Measurements from ENCODE around the gene RECQL5.

Gene RECQL5

GRCh38 chr17:75689441-75689873 is 22.5 kb upstream of the RECQL5 start:
- no peak for DNase-seq
- intact Hi-C loops (cut with DNase I) = no loop called here

DNA sequence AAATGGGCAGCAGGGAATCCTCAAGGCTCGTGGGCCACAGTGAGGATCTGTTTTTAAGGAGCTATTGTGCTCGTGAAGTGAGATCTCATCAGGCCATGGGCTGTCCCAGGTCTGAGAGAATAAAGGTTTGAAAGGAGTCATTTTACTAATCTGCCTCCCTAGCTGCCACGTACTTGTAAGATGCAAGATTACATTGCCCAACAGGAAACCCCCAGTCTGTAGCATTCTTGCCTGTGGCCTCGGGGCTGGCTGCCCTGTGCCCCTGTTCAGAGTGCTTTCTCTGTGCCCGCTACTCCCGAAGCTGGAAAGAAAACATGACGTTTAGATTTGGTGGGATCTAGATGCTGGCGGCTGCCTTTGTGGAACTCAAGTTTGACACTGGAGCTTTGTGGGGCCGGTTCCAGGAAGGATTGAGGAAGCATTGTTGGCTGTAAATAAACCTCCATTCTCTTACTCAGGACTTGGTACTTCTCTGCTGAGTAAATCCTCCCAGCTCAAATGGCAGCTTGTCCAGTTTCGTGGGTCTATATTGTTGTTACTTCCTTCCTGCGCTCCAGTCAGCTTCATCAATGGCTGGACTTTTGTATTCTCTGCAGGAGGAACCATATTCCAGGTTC is 21.4 kb upstream of the RECQL5 start:
- intact Hi-C loops (cut with DNase I) = no loop called here
- no peak for DNase-seq

- no peak for DNase-seq
- intact Hi-C loops (cut with DNase I) = no loop called here
Measured at GRCh38 chr17:75685499-75685898, 18.5 kb upstream of the RECQL5 start.

- DNase-seq = no peak
- intact Hi-C loops (cut with DNase I) = no loop called here
Measured at GRCh38 chr17:75684924-75685323, 18.0 kb upstream of the RECQL5 start.

DNA sequence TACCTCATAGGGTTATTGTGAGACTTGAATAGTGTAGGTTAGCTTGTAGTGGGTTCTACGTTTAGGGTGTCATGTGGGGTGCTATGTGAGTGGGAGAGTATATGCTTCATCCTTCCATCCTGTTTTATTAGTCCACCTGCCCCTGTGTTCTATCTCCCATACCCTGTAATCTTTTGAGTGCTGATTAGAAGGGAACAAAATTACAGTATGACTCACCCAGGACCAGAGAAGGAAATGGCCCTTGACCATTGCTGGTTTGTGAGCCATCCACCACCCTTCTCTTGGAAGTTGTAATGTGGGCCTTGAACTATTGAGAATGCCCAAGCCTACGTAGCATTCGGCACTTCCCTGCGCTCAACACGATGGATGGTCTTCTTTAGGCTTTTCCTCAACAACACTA is 17.3 kb upstream of the RECQL5 start:
- no peak for DNase-seq
- intact Hi-C loops (cut with DNase I) = no loop called here

GRCh38 chr17:75683583-75683982 is 16.6 kb upstream of the RECQL5 start:
- DNase-seq = no peak
- intact Hi-C loops (cut with DNase I) = no loop called here

DNA sequence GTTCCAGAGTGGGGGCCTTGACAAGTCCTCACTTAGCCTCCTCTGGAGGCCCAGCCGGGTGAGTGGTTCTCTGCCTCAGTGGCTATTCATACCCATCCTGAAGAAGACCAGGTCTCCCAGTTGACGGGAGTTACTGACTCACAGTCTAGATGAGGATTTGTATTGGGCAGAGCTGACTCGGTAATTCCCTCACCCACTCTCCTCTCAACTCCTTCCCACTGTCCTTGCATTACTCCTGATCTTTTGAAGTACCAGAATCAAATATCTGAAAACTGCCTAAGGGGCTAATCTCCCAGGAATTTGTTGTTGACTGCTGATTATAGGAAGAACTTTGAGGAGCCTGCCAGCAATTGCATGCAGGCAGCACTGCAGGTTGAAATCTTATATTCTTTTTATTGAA is 14.3 kb upstream of the RECQL5 start:
- intact Hi-C loops (cut with DNase I) = no loop called here
- DNase-seq = no peak

- intact Hi-C loops (cut with DNase I) = no loop called here
- no peak for DNase-seq
Measured at GRCh38 chr17:75680431-75680830, 13.5 kb upstream of the RECQL5 start.

DNA sequence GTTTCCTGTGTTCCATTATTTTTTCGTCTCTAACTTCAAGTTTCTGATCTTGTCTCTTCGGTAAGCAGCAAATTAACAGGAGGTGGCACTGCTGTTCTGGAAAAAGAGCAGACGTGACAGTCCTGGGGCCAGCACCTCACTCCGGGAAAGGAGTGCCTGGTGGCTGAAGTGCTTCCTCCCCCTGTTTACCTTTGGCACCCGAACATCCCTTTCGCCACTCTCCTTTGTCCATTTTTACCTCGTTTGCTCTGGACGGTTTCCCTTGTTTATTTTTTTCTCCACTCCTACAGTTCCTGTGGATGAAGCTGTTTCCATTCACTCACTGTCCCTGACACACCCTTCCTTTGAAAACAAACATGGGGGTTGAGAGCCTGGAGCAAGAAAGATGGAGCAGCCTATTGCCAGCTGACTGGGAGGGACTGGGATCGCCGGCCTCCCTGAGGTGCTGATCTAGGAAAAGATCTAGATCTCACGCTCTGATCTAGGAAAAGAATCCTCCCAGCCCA is 12.8 kb upstream of the RECQL5 start:
- intact Hi-C loops (cut with DNase I) = no loop called here
- DNase-seq = peak in 4 of 10 donors; percentile 32 to 78 (median 64)

GRCh38 chr17:75676461-75676860 is 9.5 kb upstream of the RECQL5 start:
- no peak for DNase-seq
- intact Hi-C loops (cut with DNase I) = no loop called here

GRCh38 chr17:75673487-75673886 is 6.5 kb upstream of the RECQL5 start:
- no peak for DNase-seq
- intact Hi-C loops (cut with DNase I) = no loop called here

DNA sequence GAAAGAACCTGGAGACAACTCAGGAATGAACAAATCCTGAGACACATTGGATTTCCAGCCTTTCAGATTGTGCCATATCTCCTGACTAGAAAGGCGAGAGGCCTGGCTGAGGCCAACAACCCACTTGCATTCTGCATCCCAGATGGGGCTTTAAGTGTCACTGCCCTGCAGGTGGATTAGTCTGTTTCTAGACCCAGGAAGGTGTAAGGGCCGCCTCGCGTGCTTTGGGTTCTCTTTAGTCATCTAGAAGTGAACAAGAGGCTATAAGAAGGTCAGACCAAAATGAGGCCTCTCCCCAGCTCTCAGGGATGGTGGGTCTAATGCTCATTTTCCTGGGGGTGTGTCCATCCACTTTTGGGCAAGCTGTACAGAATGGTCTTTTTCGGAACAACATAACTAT is 5.1 kb upstream of the RECQL5 start:
- intact Hi-C loops (cut with DNase I) = no loop called here
- peak in 1 of 10 donors; percentile 13 for DNase-seq

GRCh38 chr17:75670868-75671267 is 3.9 kb upstream of the RECQL5 start:
- DNase-seq = peak in 1 of 10 donors; percentile 12
- intact Hi-C loops (cut with DNase I) = no loop called here

DNA sequence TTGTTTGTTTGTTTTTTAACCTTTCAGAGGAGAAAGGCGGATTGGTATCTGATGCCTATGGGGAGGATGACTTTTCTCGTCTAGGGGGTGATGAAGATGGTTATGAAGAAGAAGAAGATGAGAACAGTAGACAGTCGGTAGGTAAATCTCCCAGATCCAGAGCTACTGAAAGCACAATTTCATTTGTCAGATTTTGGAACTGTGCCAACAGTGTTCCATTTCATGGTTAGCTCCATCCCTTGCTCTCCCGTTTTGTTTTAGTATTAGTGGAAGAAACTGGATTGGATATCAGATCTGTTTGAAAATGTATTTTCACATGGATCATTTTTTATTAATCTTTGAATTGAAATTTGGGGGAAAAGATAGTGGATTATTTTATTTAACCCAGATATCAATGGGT is 1.5 kb upstream of the RECQL5 start:
- no peak for DNase-seq
- intact Hi-C loops (cut with DNase I) = no loop called here

GRCh38 chr17:75667825-75668224 is 871 bp upstream of the RECQL5 start:
- intact Hi-C loops (cut with DNase I) = no loop called here
- DNase-seq = no peak

DNA sequence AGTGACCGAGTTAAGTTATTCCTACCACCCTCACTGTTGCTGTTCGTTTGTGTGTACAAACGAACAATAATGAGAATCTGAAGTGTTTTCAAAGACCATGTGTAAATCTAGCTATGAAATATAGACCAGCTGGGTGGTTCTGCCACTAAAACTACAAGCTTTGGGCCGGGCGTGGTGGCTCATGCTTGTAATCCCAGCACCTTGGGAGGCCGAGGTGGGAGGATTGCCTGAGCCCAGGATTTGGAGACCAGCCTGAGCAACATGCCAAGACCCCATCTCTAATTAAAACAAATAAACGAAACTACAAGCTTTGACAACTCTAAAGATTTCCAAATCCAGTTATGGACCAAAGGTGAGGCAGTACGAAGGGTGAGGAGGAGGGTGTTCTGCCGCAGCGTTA is 973 bp downstream of the RECQL5 start:
- intact Hi-C loops (cut with DNase I) = no loop called here

GRCh38 chr17:75664099-75664549 is 2.8 kb downstream of the RECQL5 start:
- intact Hi-C loops (cut with DNase I) = no loop called here

More for the DNA sequence above, 973 bp downstream of the RECQL5 start:
- DNase-seq = peak in 1 of 10 donors; percentile 10

DNA sequence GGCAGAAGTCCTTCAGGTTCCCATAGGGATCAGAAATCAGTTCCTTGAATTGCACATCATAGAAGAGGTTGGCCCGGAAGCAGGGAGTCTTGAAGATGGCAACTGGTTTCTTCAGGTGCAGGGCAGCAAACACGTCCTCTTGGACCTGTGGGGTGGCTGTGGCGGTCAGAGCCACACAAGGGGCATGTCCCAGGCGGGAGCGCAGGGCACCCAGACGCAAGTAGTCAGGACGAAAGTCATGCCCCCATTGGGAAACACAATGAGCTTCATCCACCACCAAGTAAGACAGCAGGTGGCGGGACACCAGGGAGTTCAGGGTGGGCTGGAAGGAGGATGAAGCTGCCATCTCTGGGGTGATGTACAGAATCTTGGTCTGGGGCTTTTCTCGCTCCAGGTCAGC is 4.4 kb downstream of the RECQL5 start:
- peak in 1 of 10 donors; percentile 55 for DNase-seq
- intact Hi-C loops (cut with DNase I) = no loop called here

More at GRCh38 chr17:75664099-75664549, 2.8 kb downstream of the RECQL5 start:
- no peak for DNase-seq

- intact Hi-C loops (cut with DNase I) = no loop called here
- DNase-seq = peak in 5 of 10 donors; percentile 31 to 90 (median 64)
Measured at GRCh38 chr17:75661531-75661930, 5.4 kb downstream of the RECQL5 start.

DNA sequence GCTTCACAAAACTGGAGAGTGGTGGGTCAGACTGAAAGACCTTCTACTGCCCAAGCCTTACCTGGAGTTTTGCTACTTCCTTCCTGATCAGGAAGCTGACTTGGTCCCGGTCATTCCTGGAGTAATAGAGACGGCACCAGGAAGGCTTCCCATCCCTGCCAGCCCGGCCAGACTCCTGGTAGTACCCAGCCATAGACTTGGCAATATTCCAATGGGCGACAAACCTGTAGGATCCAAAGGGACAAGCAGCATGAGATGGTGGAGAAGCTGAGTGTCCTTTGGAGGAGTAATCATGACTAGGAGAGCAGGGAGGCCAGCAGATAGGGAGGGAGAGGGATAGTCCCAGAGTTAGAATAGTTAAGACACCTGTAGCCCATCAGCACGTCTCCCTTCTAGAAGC is 8.7 kb downstream of the RECQL5 start:
- intact Hi-C loops (cut with DNase I) = no loop called here
- peak in 1 of 10 donors; percentile 35 for DNase-seq

DNA sequence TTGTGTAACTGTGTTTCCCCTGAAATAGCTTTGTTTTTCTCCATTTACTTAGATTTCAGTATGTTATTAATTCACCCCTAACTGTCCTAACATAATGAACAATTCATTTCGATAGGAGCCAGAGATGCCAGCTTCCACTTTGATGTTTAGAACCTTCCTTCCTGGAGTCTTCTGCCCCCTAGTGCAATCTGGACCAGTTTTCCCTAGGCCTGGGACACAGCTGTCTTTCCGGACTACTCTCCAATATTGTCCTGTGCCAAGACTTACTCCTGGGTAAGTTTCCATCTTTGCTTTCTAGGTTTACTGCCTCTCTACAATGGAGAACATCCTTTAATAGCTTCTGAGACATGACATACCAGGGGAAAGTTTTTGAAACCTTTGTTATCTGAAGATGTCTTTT is 12.8 kb downstream of the RECQL5 start:
- intact Hi-C loops (cut with DNase I) = loop anchor here (1.0 kb wide), 1 partner anchor 21 kb away; the partner anchor contains the start of gene SMIM5
- DNase-seq = peak in 3 of 10 donors; percentile 15 to 66 (median 50)

DNA sequence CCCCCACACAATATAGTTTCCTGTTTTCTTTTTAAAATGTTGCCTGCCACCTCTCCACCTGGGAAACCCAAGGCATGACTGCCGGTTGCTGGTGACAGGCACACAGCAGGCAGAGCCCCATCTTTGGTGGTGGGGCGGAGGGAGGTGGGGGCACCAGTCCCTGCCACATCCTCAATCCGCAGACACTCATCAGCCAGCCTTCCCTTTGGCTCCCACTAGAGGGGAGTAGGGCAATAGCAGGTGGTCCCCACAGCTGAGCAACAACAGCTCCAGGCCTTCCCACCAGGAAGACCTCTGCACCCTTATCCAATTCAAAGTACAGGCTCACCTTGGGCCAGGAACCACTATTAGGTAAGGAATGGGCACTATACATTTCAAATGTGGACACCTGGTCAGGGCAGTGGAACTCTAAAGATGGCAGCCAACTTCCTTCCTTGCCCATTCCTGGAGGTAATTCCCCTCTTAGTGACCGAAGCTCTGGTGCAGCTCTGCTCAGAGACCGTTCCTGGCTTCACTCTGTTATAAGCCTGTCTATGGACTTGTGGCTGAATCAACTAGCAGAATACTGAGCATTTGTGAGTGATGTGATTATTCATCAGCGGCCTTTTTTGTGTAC is 13.9 kb downstream of the RECQL5 start:
- DNase-seq = peak in 1 of 10 donors; percentile 40
- intact Hi-C loops (cut with DNase I) = no loop called here

All from posterior cingulate gyrus (tissue), 11 donors.